Measurements from ENCODE around the gene C4orf50.
"Not testable (repeated sequence)": the region's sequence is repeated elsewhere in the genome, so short reads cannot be mapped to it uniquely, and the experiment has no call there.

Gene C4orf50

DNA sequence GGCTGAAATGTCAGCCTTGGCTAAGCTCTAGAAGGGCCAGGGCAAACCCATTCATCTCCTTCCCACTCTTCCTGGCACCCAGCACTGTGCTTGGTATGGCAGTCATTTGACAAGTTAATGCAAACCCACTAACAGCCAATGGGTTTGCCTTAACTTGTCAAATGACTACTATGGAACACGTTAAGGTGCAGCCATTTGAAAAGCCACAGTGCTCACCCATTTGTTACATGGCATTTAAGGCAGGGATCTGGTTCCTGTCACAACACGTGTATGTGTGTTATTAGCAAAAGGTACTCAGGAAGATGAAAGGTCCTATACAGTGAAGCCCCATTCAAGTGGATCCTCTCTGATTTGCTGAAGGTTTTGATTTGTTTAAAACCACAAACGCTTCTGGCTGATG is 132.5 kb downstream of the C4orf50 start:
- DNase-seq: no peak

DNA sequence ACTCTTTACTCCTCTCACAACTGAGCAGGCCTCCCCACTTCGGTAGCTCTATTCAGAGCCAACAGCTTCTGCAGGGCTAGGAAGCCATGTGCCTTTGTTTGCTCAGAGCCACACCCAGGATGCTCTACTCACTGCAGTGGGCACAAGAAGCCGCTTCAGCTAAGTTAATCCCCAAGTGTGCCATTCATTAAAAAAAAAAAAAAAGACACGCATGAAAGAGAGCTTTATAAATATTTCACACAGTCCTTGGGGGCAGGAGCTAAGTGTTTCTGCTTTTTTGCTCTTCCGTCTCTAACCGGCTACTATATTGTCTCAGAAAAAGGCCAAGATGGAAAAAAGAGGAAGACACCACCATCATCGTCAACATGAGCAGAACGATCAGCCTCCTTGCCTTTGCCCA is 133.4 kb downstream of the C4orf50 start:
- DNase-seq: peak; percentile 34

DNA sequence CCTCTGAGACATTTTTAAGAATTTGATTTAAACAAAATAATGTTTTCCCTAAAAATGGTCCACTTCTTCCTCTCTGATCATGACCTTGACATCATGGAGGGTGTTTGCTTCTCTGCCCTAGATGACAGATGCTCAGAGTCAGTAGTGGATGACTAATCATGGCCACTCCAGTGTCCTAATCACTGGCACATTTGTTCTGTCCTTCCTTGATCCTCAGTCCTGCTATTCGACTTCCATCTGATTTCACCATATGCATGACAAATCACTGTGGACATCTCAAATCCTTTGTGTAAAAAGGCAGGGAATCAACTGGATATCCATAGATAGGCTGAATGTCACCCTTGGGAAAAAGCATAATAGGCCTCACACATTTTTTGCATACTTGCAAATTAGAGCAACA is 134.3 kb downstream of the C4orf50 start:
- DNase-seq: peak; percentile 89

DNA sequence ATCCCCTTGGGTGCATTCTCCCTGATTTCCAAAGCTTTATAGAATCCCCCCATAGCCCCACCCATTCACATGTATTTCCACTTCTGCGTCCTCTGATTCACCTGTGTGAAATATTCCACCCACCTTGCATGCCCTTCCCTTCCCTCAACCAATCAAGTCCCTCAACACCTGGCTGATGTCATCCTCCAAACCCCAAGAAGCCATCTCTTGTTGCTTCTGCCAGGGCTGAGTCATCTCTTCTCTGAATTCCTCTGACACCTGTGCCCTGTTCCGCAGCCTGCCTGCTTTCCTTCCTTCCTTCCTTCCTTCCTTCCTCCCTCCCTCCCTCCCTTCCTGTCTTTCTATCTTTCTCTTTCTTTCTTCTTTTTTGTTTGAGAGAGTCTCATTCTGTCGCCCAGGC is 135.3 kb downstream of the C4orf50 start:
- DNase-seq: peak; percentile 53

DNA sequence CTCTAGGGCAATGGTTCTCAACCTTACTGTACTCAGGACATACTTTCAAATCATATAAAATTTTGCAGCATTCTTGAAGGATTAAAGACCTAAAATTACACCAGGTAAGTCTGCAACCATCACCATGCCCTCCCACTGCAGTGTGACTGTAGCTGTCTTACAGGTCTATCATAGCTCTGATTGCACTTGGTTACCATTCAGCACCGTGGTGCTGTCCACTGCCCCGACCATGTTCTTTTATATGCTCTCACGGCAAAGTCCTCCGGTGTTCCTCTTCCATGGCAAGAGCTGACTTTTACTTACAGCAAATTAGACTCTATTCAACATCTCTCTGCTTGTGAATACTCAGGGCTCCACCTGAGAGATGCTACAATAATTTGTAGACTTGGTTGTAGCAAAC is 136.9 kb downstream of the C4orf50 start:
- DNase-seq: no peak

DNA sequence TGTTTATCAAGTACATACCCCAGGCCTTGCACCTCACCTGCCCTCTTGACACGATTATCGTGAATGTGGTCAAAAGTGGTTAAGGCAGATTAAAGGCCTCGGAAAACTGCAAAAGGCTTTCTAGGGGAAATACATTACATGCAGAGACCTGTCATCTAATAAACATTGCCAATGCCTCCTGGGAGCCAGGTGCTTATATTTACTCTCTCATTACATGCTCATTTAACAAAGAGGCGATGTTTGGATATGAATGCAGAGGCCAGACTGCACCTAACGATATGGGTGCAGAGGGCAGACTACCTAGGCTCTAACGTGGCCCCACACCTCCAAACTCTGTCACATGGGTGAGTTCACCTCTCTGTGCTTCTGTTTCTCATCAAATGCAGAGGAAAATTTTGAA is 139.9 kb downstream of the C4orf50 start:
- peak; percentile 72 for DNase-seq

DNA sequence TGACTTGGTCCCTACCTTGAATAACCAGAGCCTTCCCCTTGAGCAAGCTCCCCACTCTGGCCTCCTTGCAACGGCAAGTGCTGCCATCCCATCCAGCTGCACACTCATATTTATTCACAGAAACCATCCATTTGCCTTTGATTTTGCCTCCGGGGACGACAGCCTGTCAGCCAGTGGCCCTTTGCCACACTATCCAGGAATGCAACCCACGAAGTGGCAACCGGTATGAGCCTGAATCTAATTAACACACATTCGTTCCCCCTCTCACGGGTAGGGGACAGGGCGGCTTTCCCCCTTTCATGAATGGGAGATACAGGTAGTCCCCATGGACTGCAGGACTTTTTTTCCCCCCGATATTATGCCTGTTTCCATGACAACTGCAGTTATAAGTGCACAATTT is 140.8 kb downstream of the C4orf50 start:
- no peak for DNase-seq

DNA sequence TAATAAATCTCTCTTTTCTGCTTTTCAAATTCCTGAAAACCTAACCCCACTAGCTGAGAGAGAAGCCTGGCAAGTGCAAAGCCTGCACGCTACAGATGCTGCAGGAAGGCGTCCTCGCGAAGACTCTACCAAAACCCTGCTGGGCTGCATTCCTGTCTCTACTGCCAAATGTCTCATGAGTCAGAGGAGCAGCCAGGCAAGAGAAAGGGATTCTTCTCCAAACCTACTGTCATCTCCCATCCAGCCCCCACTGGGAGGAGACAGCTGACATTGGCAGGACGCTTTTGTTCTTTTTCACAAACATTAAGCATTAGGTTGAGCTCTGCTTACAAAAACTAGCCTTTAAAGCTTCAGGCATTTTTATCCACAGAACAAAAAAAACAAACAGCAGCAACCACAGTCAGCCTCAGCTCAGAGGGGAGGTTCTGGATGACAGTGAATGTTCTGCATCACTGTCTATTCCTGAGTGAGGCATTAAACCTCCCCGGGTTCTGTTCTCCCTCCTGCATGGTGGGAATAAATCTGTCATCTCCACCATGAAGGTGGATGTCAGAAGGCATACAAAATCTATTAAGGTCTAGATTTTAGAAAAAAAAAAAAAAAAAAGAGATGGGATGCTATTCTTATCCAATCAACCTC is 143.3 kb downstream of the C4orf50 start:
- peak; percentile 27 for DNase-seq

DNA sequence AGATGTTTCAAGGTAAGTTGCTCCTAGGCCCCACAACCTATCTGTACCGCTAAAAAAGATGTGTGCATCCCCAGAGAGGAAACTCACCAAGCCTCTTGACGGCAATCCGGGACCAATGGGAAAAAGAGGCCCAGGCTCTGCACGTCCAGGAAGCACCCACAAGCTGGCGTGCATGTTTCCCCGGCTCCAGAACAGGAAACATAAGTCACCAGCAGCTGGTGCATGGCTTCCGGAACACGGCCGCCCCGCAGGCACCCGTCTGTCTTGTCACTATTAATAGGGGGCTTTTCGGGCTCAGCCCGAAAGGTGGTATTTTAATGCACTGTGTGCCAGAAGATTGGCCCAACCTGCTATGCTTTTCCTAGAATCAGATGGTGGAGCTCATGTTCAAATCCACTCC is 147.5 kb downstream of the C4orf50 start:
- DNase-seq: no peak

DNA sequence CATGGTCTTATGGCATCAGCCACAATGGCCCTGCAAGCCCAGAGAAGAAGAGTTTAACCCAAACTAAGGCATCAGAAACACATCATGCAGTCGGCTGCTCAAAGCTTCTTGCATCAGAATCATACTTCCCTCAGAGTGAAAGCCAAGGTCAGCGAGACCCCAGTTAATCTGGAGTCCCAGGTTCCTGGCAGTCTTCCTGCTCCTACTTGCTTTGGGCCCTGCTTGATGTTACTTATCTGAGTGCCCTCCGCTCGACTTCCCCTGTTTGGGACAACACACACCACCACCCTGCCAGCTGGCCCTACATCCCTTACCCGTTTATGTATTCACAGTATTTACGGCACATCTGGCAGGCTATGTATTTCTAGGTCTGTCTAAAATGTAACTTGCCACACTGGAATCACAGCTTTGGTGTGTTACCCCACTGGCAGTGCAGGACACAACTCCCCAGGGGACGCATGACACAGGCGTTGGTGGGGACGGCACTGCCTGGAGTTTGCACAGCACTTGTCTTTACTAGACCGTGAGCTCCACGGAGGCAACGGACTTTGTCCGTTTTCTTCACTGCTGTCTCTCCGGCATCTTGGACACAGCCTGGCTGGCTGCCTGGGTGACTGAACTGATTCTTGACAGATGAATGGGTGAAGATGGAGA is 148.1 kb downstream of the C4orf50 start:
- DNase-seq: no peak

DNA sequence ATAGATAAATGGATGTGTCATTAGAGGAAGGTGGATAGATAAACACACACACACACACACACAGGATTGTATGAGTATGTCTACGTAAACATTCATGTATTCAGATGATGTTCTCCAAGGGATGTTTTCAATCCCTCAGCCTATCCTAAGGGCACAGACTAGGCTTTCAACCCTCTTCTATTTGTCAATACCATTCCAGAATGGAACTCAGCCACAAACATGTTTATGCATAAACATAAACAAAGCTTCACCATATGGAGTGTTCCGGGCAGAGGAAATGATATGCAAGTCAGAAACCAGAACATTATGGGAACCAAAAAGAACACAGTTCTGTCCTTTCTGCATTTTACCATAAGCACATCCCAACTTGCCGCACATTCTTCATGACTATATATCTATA is 150.4 kb downstream of the C4orf50 start:
- DNase-seq: peak; percentile 63

DNA sequence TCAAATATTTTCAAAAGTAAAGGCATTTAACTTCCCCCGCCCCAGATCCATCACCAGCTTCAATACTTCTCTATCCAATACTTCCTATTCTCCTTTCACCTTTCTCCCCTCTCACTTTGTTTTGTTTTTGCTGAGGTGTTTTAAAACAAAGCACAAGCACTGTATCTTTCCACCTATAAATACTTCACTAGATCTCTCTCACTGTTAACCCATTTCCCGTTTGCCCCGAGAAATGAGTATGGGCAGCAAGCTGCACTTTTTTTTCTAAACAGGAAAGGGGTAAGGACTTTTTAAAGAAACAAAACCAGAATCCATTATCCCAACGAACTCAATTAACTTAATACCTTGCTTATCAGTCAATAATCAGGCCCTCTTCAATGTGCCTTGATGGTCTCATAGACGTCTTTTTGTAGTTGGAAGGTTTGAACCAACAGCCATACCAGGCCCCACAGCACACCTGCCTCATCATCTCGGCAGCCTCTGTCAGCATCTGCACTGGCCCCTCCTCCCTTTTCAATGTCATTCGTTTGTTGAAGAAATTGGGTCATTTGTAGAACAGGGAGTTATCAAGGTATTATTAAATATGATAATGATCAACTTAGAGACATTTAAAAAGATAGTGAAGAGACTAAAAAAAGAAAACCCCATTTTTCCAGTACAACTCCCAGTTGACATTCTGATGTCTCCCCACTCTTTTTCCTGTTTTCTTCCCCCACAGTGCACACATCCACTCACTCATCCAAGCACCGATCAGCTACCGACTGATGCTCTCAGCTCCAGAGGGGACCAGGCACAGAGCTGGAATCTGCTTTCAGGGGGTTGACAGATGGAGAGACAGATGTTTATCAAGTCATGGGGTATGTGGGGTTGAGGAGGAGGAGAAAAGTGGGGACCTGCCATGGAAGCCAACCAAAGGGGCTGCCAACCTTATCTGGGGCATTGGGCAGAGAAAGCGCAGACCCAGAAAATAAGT is 151.1 kb downstream of the C4orf50 start:
- no peak for DNase-seq

DNA sequence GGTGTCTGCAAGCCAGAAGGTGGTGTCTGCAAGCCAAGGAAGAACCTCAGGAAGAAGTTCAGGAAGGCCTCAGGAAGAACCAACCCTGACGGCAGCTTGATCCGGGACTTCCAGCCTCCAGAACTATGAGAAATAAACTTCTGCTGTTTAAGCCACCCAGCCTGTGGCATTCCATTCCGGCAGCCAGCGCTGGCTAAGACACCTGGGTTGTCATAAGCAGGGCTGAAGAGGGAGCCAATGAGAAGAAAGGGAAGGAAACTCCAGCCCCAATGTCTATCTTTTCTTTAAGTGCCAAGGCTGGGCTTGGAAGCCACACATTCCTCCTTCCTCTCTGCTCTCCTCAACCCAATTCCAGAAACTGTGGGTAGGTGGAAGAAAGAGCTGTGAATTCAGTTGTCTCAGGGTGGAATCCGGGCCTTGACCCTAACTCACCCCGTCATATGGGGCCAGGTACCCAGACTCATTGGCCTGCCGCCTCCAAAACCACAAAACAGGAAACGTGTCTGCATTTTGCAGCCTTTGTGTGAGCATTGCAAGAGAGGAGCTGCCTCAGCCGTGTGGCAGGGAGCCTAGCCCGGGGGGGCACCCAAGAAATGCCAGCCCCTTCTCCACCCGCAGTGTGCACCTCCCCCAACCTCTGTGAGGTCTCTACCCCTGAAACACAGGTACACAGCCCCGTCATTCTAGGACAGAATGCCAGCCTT is 152.2 kb downstream of the C4orf50 start:
- no peak for DNase-seq

DNA sequence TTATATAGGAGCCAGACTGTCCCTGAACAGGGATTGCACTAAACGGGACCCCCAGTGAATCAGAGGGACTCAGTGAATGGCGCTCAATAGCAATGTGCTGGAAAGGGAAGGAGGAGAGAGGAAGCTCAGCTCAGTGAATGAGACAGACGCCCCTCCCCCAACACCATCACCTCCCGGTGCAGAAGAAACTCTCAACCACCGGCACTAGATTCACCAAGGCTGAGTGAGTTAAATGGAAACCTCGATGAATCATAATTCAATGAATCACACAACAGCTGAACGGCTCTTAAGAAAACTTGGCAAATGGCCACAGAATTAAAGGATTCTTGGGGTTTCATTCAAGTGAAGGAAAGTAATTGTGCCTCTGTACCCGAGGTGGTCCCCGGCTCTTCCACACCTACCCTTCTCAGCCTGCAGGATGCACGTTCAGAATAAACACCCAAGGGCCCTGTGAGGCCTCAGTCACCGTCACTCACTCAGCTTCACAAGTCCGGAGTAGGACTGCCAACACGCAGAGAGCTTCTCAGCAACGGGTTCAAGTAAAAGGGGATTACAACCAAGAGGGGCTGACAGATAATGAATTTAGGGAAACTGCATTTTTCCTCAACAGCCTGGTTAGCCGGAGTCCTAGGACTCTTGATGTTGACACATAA is 154.6 kb downstream of the C4orf50 start:
- DNase-seq: peak; percentile 78

DNA sequence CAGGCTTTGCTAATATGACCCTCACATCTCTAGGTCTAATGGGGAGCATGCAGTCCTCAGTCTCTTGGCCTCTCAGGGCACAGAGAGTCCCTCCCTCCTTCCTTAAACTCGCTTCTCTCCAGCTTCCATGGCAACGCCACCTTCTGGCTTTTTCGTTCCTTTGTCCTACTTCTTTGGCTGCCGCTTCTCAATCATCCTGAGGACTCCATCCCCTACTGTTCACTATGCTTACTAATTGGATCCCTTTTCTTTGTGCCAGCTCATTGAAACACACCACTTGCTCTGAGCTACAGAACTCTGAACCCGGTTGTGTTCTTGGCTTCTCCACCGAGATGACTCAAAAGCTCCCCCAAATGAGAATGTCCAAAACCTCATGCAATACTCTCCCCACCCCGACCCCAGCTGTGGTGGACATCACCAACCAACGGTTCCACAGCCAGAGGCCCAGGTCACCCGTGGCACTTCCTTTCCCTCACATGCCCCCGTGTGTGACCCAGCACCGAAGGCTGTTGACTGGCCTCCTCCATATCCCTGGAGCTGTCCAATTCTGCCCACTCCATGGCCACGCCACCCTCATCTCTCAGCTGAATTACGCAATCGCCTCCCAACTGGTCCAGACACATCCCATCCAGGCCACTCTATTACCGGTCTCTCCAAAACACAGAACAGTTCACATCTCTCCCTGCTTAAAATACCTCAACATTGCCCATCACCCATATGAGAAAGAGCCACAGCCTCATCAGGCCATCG is 160.0 kb downstream of the C4orf50 start:
- DNase-seq: no peak

DNA sequence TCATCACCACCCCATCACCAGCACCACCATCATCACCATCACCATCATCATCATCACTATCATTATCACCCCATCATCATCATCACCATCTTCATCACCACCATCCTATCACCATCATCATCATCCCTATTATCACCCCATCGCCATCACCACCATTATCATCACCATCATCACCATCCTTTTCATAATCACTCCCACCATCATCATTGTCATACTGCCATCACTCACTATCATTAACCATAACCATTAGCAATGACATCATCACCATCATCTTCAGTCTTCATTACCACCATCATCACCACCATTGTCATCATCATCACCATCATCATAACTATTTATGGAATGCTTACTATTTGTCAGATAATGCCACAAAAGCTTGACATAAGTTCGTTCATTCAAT is 161.0 kb downstream of the C4orf50 start:
- no peak for DNase-seq

DNA sequence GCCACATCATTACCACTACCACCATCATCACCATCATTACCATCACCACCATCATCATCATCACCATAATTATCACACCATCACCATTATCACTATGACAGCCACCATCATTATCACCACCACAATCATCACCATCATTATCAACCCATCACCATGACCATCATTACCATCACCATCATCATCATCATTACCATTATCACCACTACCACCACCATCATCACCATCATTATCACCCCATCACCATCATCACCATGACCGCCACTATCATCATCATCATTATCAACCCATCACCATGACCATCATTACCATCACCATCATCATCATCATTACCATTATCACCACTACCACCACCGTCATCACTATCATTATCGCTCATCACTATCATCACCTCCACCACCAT is 161.9 kb downstream of the C4orf50 start:
- DNase-seq: not testable (repeated sequence)

DNA sequence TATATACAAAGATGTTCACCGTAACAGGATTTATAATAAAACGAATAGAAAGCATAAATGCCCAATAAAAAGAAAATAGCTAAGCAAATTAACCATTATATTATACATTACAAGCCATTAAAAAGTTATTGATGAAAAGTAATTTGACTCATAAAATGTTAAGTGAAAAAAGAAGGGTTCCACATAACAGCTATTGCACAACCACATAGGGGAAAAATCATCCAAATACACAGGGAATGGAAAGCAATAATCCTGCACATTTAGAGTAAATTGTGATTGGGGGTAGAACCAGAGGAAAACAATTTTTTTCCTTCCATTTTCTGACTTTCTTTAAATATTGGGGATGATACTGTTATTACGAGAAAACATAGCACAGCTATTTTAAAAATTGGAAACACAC is 163.3 kb downstream of the C4orf50 start:
- no peak for DNase-seq

DNA sequence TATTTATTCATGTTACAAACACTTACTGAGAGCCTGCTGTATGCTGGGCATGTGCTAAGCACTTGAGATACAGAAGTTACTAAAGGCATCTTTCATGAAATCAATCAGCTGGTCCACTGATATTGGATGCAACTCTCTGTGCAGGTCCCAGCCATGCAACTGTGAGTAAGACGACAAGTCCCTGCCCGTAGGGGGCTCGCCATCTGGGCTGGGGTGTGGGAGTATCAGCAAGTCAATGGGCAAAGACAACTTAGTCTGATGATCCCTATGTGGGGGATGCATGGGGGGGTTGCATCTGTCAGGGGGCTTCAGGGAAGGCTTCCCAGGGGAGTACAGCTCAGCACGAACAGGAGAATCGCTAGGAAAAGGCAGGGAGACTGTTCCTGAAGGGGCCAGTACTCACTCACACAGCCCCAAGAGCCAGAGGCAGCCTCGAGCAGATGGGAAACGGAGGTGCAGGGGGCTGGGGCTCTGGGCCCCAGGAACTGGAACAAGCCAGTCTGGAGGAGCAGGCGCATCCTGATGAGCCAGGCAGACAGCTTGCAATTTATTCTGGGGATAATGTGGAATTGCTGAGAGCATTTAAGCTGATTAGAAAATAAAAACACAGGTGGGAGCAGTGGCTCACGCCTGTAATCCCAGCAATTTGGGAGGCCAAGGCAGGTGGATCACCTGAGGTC is 165.6 kb downstream of the C4orf50 start:
- DNase-seq: no peak

DNA sequence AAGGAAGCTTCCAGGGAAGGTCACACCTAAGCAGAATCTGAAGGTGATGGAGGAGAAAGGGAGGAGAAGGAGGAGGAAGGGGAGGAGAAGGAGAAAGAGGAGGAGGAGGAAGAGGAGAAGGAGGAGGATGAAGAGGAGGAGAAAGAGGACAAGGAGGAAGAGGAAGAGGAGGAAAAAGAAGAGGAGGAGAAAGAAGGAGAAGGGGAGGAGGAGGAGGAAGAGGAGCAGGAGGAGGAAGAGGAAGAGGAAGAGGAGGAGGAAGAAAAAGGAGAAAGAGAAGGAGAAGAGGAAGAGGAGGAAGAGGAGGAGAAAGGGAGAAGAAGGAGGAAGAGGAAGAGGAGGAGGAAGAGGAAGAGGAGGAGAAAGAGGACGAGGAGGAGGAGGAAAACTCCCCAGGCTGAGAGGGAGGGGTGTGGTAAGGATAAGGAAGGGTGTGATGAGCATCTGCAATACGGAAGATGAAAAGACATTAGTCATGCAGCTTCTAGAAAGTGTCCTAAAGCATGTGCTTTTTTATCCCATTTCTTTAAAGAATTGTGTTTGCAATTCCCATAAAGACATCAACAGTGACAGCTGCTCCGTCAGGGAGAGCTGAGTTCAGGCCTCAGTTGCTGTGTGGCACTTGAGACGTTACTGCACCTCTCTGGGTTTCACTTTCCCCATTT is 166.5 kb downstream of the C4orf50 start:
- DNase-seq: no peak

All from DMS53 (cell line).